ENCODE data around the gene ANXA4. TPM values are rescaled to one million over a fixed set of nuclear protein-coding genes. Genes with fewer than 3 reads are reported as not detected.
"Not testable (repeated sequence)": the region's sequence is repeated elsewhere in the genome, so short reads cannot be mapped to it uniquely, and the experiment has no call there.

Gene ANXA4
- total and polyA plus RNA-seq, 2 of the 13 experiments (the other 11 are each of a cell fraction or from before 2014, with no cell fraction given), result 155 to 168 TPM

DNA sequence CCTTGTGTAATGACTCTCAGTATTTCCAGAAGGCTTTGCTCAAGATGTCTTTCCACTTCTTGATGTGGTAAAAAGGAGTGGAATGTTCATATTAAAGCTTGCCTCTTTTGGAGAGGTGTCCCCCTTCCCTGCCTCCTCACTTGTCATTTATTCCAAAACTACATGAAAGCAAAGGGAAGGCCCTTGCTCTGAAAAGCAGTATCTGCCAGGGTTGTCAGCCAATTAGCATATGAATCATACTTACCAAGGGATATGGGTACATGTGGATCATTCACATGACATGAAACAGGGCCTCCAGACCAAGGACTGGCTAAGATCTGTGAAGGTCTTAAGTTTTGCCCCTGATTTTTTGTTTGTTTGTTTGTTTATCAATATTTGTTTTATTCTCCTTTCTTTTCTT is 31.3 kb downstream of the ANXA4 start:
- POLR2A ChIA-PET, result interaction anchor here (2.0 to 3.2 kb wide), 2 partner anchors 8 to 32 kb away, joined by 9 to 15 read pairs; partner anchors contain the start of gene ANXA4
- peaks cover 4 to 8% of the 10 kb centered on the region in 2 experiments; a peak in 4 of 5 replicates for H3K36me3 ChIP-seq (replicated peaks in 1 of 2; ENCODE audit: control insufficient read depth in 1 of 2, insufficient read depth in 2 of 2, low read length in 2 of 2)
- in situ Hi-C loops (cut with HindIII; ENCODE audit: extremely low pct_ligation_motif_present, low pct_unique_long_range_greater_than_20kb) (no loop called here), intact Hi-C loops (cut with micrococcal nuclease; ENCODE audit: unreplicated experiment) (no loop called here)
- DNase-seq (ENCODE audit: low spot score), result no peak
- no peak overlapping the region for H3K9ac ChIP-seq (ENCODE audit: insufficient read depth, low read depth, low read length)
- H2AFZ ChIP-seq (ENCODE audit: low read length), result no peak overlapping the region
- FAIRE-seq, result no peak
- peaks cover 48% of the 10 kb centered on the region for H3K4me1 ChIP-seq (ENCODE audit: insufficient read depth, low read length)
- H3K4me2 ChIP-seq (ENCODE audit: low read depth, low read length), result no peak overlapping the region
- no peak overlapping the region for H3K4me3 ChIP-seq (replicated peaks in 1 of 3; ENCODE audit: insufficient read depth in 1 of 3, low read depth in 2 of 3, low read length in 3 of 3)
- TF ChIP-seq ZSCAN29 (CRISPR knock-in tag; conservative IDR thresholded peaks at IDR 0.05) (no peak), MZF1 (CRISPR knock-in tag; IDR thresholded peaks at IDR 0.05; ENCODE audit: borderline replicate concordance) (no peak), FOXJ3 (CRISPR knock-in tag; IDR thresholded peaks at IDR 0.05; ENCODE audit: borderline replicate concordance) (no peak), MED8 (CRISPR knock-in tag; IDR thresholded peaks at IDR 0.05; ENCODE audit: insufficient replicate concordance) (no peak)
- no peaks in the 10 kb centered on the region for H3K27me3 ChIP-seq (ENCODE audit: control insufficient read depth in 1 of 2, insufficient read depth in 2 of 2, low read length in 2 of 2)
- no peak overlapping the region for H3K27ac ChIP-seq (ENCODE audit: extremely low read length, insufficient read depth, low read length)
- H4K20me1 ChIP-seq (ENCODE audit: insufficient read depth, low read length), result 0 out of 2 replicates have a peak, but pooled peaks cover 2% of the 10 kb centered on the region
- no peak for ATAC-seq
- peaks cover 4% of the 10 kb centered on the region; the same call in 1 of the 2 replicates for H3K9me3 ChIP-seq (ENCODE audit: low read length)
- H3K79me2 ChIP-seq (ENCODE audit: insufficient read depth, low read length), result peaks cover 28% of the 10 kb centered on the region
- BruUV-seq (replicated peaks), result no TSS peak
- CTCF ChIA-PET (ENCODE audit: low intra/inter-chr PET ratio, low total read pairs), result no interaction called here

DNA sequence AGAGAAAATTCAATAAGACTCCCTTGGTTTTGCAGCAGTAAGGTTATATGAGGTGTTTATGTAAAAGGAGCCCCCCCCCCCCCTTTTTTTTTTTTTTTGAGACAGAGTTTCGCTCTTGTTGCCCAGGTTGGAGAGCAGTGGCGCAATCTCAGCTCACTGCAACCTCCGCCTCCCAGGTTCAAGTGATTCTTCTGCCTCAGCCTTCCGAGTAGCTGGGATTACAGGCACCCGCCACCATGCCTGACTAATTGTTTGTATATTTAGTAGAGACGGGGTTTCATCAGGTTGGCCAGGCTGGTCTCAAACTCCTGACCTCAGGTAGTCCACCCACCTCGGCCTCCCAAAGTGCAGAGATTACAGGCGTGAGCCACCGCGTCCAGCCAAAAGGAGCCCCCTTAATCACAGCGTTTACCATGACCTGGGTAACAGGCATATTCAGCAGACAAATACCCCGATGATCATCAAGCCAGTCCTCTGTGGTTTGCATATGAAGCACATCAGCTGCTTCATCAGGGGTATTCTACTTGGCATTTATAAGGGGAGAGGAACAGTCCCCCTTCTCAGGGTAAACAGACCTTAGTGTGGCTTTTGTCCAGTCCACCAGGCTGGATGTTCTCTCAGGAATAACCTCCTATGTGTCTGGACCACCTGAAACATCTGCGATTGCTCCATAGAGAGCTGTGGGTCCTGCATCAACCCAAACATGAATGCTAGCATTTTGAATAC is 32.5 kb downstream of the ANXA4 start:
- FAIRE-seq; H3K4me2 ChIP-seq (ENCODE audit: low read depth, low read length); H4K20me1 ChIP-seq (ENCODE audit: insufficient read depth, low read length); H3K27me3 ChIP-seq (ENCODE audit: control insufficient read depth in 1 of 2, insufficient read depth in 2 of 2, low read length in 2 of 2); H3K27ac ChIP-seq (ENCODE audit: extremely low read length, insufficient read depth, low read length); CTCF ChIA-PET (ENCODE audit: low intra/inter-chr PET ratio, low total read pairs); BruUV-seq (replicated peaks); H3K9ac ChIP-seq (ENCODE audit: insufficient read depth, low read depth, low read length); H2AFZ ChIP-seq (ENCODE audit: low read length); in situ Hi-C loops (cut with HindIII; ENCODE audit: extremely low pct_ligation_motif_present, low pct_unique_long_range_greater_than_20kb); H3K9me3 ChIP-seq (ENCODE audit: low read length); H3K4me3 ChIP-seq (replicated peaks in 1 of 3; ENCODE audit: insufficient read depth in 1 of 3, low read depth in 2 of 3, low read length in 3 of 3); ATAC-seq; H3K36me3 ChIP-seq (replicated peaks in 1 of 2; ENCODE audit: control insufficient read depth in 1 of 2, insufficient read depth in 2 of 2, low read length in 2 of 2); DNase-seq (ENCODE audit: low spot score); intact Hi-C loops (cut with micrococcal nuclease; ENCODE audit: unreplicated experiment): not testable (repeated sequence)
- Histone ChIP-seq H3K4me1 (ENCODE audit: insufficient read depth, low read length) (peaks cover 45% of the 10 kb centered on the region), H3K79me2 (ENCODE audit: insufficient read depth, low read length) (peaks cover 20% of the 10 kb centered on the region)
- POLR2A ChIA-PET, result interaction anchor here (1.2 kb wide), 2 partner anchors 17 to 33 kb away, joined by 3 to 4 read pairs; partner anchors contain the start of gene ANXA4
- 95% methylated on average over 11 of the region's 13 CpGs for whole genome bisulfite sequencing (ENCODE audit: low lambda C conversion rate)
- TF ChIP-seq, protein P1, sequence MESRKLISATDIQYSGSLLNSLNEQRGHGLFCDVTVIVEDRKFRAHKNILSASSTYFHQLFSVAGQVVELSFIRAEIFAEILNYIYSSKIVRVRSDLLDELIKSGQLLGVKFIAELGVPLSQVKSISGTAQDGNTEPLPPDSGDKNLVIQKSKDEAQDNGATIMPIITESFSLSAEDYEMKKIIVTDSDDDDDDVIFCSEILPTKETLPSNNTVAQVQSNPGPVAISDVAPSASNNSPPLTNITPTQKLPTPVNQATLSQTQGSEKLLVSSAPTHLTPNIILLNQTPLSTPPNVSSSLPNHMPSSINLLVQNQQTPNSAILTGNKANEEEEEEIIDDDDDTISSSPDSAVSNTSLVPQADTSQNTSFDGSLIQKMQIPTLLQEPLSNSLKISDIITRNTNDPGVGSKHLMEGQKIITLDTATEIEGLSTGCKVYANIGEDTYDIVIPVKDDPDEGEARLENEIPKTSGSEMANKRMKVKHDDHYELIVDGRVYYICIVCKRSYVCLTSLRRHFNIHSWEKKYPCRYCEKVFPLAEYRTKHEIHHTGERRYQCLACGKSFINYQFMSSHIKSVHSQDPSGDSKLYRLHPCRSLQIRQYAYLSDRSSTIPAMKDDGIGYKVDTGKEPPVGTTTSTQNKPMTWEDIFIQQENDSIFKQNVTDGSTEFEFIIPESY (CRISPR knock-in tag; IDR thresholded peaks at IDR 0.05), result peak; percentile 69

All from HepG2 (cell line).